ENCODE measurements around the gene KCNQ4. TPM values are rescaled to one million over a fixed set of nuclear protein-coding genes. Genes with fewer than 3 reads are reported as not detected.
A peak's percentile ranks its signal among the peaks of the same experiment; 100 is the strongest.

KCNQ4 gene
- total RNA-seq, 3 donors from 2014 or later, result 0.32 to 1.3 (median 1.3) TPM

GRCh38 chr1:40879482-40880175 lies 96.0 kb downstream of the KCNQ4 start:
- intact Hi-C loops (cut with DNase I; ENCODE audit: low total_unique reads), result no loop called here
- peaks cover 0 to 11% of the 10 kb centered on the region in 2 donors for H3K9me3 ChIP-seq
- TF ChIP-seq POLR2A (IDR thresholded peaks at IDR 0.05), result no peak
- no peak for TF ChIP-seq POLR2AphosphoS5 (IDR thresholded peaks at IDR 0.05)
- TF ChIP-seq CTCF (IDR thresholded peaks at IDR 0.05), result no peak
- no peak for DNase-seq (ENCODE audit: low spot score in 2 of 2)
- no peaks in the 10 kb centered on the region for H3K36me3 ChIP-seq
- H3K27ac ChIP-seq, result peak overlapping the region in 1 of 2 donors; percentile 0
- no peak overlapping the region for H3K4me3 ChIP-seq
- peaks cover 4 to 8% of the 10 kb centered on the region in 2 donors for H3K27me3 ChIP-seq
- peaks cover 0 to 5% of the 10 kb centered on the region in 2 donors for H3K4me1 ChIP-seq

GRCh38 chr1:40880813-40881549 lies 97.4 kb downstream of the KCNQ4 start:
- intact Hi-C loops (cut with DNase I; ENCODE audit: low total_unique reads), result no loop called here
- no peaks in the 10 kb centered on the region for H3K36me3 ChIP-seq
- H3K4me1 ChIP-seq, result peaks cover 0 to 5% of the 10 kb centered on the region in 2 donors
- TF ChIP-seq POLR2A (IDR thresholded peaks at IDR 0.05) (no peak), POLR2AphosphoS5 (IDR thresholded peaks at IDR 0.05) (peak in 2 of 3 donors; percentile 40 to 51)
- peaks cover 0 to 8% of the 10 kb centered on the region in 2 donors for H3K9me3 ChIP-seq
- H3K4me3 ChIP-seq, result no peak overlapping the region
- peak overlapping the region in 1 of 2 donors; percentile 49 for H3K27ac ChIP-seq
- peak in 1 of 2 donors; percentile 78 for DNase-seq (ENCODE audit: low spot score in 2 of 2)
- peaks cover 4 to 9% of the 10 kb centered on the region in 2 donors for H3K27me3 ChIP-seq

GRCh38 chr1:40884055-40884795 lies 100.6 kb downstream of the KCNQ4 start:
- H3K9me3 ChIP-seq, result no peaks in the 10 kb centered on the region
- DNase-seq (ENCODE audit: low spot score in 2 of 2), result no peak
- TF ChIP-seq CTCF (IDR thresholded peaks at IDR 0.05) (no peak), POLR2A (IDR thresholded peaks at IDR 0.05) (no peak), POLR2AphosphoS5 (IDR thresholded peaks at IDR 0.05) (no peak)
- H3K4me3 ChIP-seq, result peak overlapping the region; percentile 3 to 40 (median 7)
- H3K27ac ChIP-seq, result no peak overlapping the region
- peaks cover 0 to 5% of the 10 kb centered on the region in 2 donors for H3K4me1 ChIP-seq
- no peaks in the 10 kb centered on the region for H3K36me3 ChIP-seq
- H3K27me3 ChIP-seq, result peaks cover 4 to 9% of the 10 kb centered on the region in 2 donors
- intact Hi-C loops (cut with DNase I; ENCODE audit: low total_unique reads), result no loop called here

GRCh38 chr1:40886318-40887011 lies 102.9 kb downstream of the KCNQ4 start:
- Histone ChIP-seq H3K4me3 (no peak overlapping the region), H3K4me1 (peaks cover 0 to 1% of the 10 kb centered on the region in 2 donors), H3K36me3 (no peaks in the 10 kb centered on the region), H3K27me3 (peaks cover 4 to 9% of the 10 kb centered on the region in 2 donors), H3K27ac (peak overlapping the region; percentile 23 to 38), H3K9me3 (no peaks in the 10 kb centered on the region)
- no peak for DNase-seq (ENCODE audit: low spot score in 2 of 2)
- intact Hi-C loops (cut with DNase I; ENCODE audit: low total_unique reads), result no loop called here
- TF ChIP-seq POLR2A (IDR thresholded peaks at IDR 0.05) (no peak), POLR2AphosphoS5 (IDR thresholded peaks at IDR 0.05) (no peak)

- Histone ChIP-seq H3K36me3 (no peaks in the 10 kb centered on the region), H3K4me3 (no peak overlapping the region), H3K27me3 (peaks cover 4 to 9% of the 10 kb centered on the region in 2 donors), H3K9me3 (no peaks in the 10 kb centered on the region), H3K4me1 (no peaks in the 10 kb centered on the region), H3K27ac (peak overlapping the region; percentile 21 to 38)
- intact Hi-C loops (cut with DNase I; ENCODE audit: low total_unique reads), result no loop called here
- no peak for DNase-seq (ENCODE audit: low spot score in 2 of 2)
- TF ChIP-seq POLR2AphosphoS5 (IDR thresholded peaks at IDR 0.05) (no peak), POLR2A (IDR thresholded peaks at IDR 0.05) (no peak), CTCF (IDR thresholded peaks at IDR 0.05) (no peak)
These were observed 103.4 kb downstream of the KCNQ4 start for GRCh38 chr1:40887012-40887378.

All from breast epithelium (tissue), 4 donors.